Trophoblast cell (in vitro differentiated cells and primary cell): ENCODE data around the gene ATG3.

Source experiments
- DNase-seq, 2 donors: peaks; one replicate each; pipeline ENCODE4 v3.0.0-alpha.2; 2016
- H2AFZ ChIP-seq: 2 replicates; pipeline ENCODE4 v1.6.1; 2013; ENCODE audit warnings: low read length, moderate library complexity, mild to moderate bottlenecking; ENCODE audit not compliant: insufficient read depth, poor library complexity
- H2AK5ac ChIP-seq: 2 replicates; pipeline ENCODE4 v1.6.1; 2013; ENCODE audit warnings: mild to moderate bottlenecking, low read length
- H2BK120ac ChIP-seq: 2 replicates; pipeline ENCODE4 v1.6.1; 2013; ENCODE audit warnings: low read length, mild to moderate bottlenecking, moderate library complexity; ENCODE audit not compliant: insufficient read depth, poor library complexity
- H2BK12ac ChIP-seq: 2 replicates; pipeline ENCODE4 v1.6.1; 2013; ENCODE audit warnings: mild to moderate bottlenecking, low read length, moderate library complexity
- H2BK5ac ChIP-seq: 2 replicates; pipeline ENCODE4 v1.6.1; 2013; ENCODE audit warnings: low read length, low read depth, moderate library complexity, mild to moderate bottlenecking; ENCODE audit not compliant: poor library complexity
- H3K14ac ChIP-seq: 2 replicates; pipeline ENCODE4 v1.6.1; 2013; ENCODE audit warnings: mild to moderate bottlenecking, low read length
- H3K18ac ChIP-seq: 2 replicates; pipeline ENCODE4 v1.6.1; 2013; ENCODE audit warnings: mild to moderate bottlenecking, low read length
- H3K23ac ChIP-seq: 2 replicates; pipeline ENCODE4 v1.6.1; 2013; ENCODE audit warnings: low read length
- H3K27ac ChIP-seq: 2 replicates; pipeline ENCODE4 v1.5.1; 2013; ENCODE audit warnings: low read depth, mild to moderate bottlenecking, inconsistent platforms, low read length, moderate library complexity
- H3K27me3 ChIP-seq: 2 replicates; pipeline ENCODE4 v1.6.1; 2013; ENCODE audit warnings: inconsistent platforms, mild to moderate bottlenecking, low read length, moderate library complexity; ENCODE audit not compliant: insufficient read depth
- H3K36me3 ChIP-seq, 2 experiments: 1 replicate in 1 of 2; 2 replicates in 1 of 2; pipeline ENCODE4 v1.6.1; 2013; ENCODE audit warnings: low read length in 2 of 2, mild to moderate bottlenecking in 2 of 2, moderate library complexity in 1 of 2; ENCODE audit not compliant: insufficient read depth in 2 of 2, control insufficient read depth in 1 of 2
- H3K4ac ChIP-seq: 2 replicates; pipeline ENCODE4 v1.6.1; 2013; ENCODE audit warnings: low read depth, mild to moderate bottlenecking, low read length, moderate library complexity
- H3K4me1 ChIP-seq, 2 experiments: 1 replicate in 1 of 2; 2 replicates in 1 of 2; pipeline ENCODE4 v1.6.1; 2013; ENCODE audit warnings: low read length in 2 of 2, mild to moderate bottlenecking in 2 of 2, moderate library complexity in 1 of 2; ENCODE audit not compliant: insufficient read depth in 2 of 2, control insufficient read depth in 1 of 2
- H3K4me2 ChIP-seq: 2 replicates; pipeline ENCODE4 v1.6.1; 2013; ENCODE audit warnings: inconsistent platforms, mild to moderate bottlenecking, low read length, moderate library complexity
- H3K4me3 ChIP-seq: 2 replicates; pipeline ENCODE4 v1.5.1; 2013; ENCODE audit warnings: mild to moderate bottlenecking, low read depth, low read length, inconsistent platforms
- H3K79me1 ChIP-seq: one replicate; pipeline ENCODE4 v1.6.1; 2013; ENCODE audit warnings: low read length
- H3K79me2 ChIP-seq: 2 replicates; pipeline ENCODE4 v1.6.1; 2013; ENCODE audit warnings: low read length, mild to moderate bottlenecking; ENCODE audit not compliant: control insufficient read depth, insufficient read depth, poor library complexity
- H3K9ac ChIP-seq: 2 replicates; pipeline ENCODE4 v1.6.1; 2013; ENCODE audit warnings: mild to moderate bottlenecking, low read length
- H3K9me3 ChIP-seq: 2 replicates; pipeline ENCODE4 v1.6.1; 2013; ENCODE audit warnings: low read depth, mild to moderate bottlenecking, control low read depth, inconsistent platforms, low read length; ENCODE audit not compliant: insufficient read depth
- H4K12ac ChIP-seq: 2 replicates; pipeline ENCODE4 v1.6.1; 2013; ENCODE audit warnings: low read depth, mild to moderate bottlenecking, low read length, moderate library complexity
- H4K8ac ChIP-seq: 2 replicates; pipeline ENCODE4 v1.6.1; 2013; ENCODE audit warnings: low read depth, mild to moderate bottlenecking, low read length, moderate library complexity
- H4K91ac ChIP-seq: one replicate; pipeline ENCODE4 v1.6.1; 2013; ENCODE audit warnings: low read depth, mild to moderate bottlenecking, low read length, moderate library complexity
- WGBS: extraction: QIAGEN DNeasy Blood & Tissue Kit; methylation state at CpG from one replicate; pipeline ENCODE4 v1.1.7; 2013; ENCODE audit warnings: missing lambda C conversion rate; ENCODE audit not compliant: insufficient read length, insufficient coverage; ENCODE audit errors: extremely low coverage; 5-methylcytosine and 5-hydroxymethylcytosine counted together

Gene ATG3

GRCh38 chr3:112560307-112560706 lies 1.5 kb downstream of the ATG3 start:
- H2BK5ac ChIP-seq, result no peak overlapping the region
- H3K79me2 ChIP-seq, result peaks cover 7% of the 10 kb centered on the region
- no peak for DNase-seq
- no peaks in the 10 kb centered on the region for H3K27me3 ChIP-seq
- peaks cover 0 to 3% of the 10 kb centered on the region in 2 experiments for H3K36me3 ChIP-seq
- H4K8ac ChIP-seq, result no peak overlapping the region
- no peak overlapping the region for H3K4ac ChIP-seq
- no peak overlapping the region for H2BK12ac ChIP-seq
- no CpG with 5 or more reads among the region's 2 CpGs for WGBS
- H3K9me3 ChIP-seq, result no peaks in the 10 kb centered on the region
- H2AK5ac ChIP-seq, result no peak overlapping the region
- no peak overlapping the region for H3K4me2 ChIP-seq
- H4K12ac ChIP-seq, result no peak overlapping the region
- no peak overlapping the region for H3K18ac ChIP-seq
- H3K4me3 ChIP-seq, result no peak overlapping the region
- H3K14ac ChIP-seq, result no peak overlapping the region
- H3K23ac ChIP-seq, result no peak overlapping the region
- no peak overlapping the region for H2AFZ ChIP-seq
- peaks cover 11% of the 10 kb centered on the region for H3K79me1 ChIP-seq
- peaks cover 2 to 3% of the 10 kb centered on the region in 2 experiments for H3K4me1 ChIP-seq
- no peak overlapping the region for H4K91ac ChIP-seq
- no peak overlapping the region for H2BK120ac ChIP-seq
- no peak overlapping the region for H3K27ac ChIP-seq
- H3K9ac ChIP-seq, result no peak overlapping the region

DNA sequence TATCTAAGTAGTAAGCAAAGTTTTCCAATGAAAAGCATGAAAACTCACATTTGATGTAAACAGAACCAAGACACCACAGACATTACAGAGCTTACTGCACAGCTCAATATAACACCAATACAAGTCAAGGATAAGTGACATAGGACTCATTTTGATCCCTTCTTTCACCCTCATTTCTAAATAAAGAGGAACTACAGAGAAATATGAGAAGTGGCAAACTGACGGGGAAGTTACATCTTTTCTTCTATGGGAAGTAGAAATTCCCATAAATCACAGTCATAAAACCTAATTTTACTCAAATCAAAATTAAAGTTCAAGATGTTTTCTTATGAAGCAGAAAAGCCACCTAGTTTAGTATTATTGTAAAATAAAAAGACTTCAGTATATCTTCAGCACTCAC lies 3.8 kb downstream of the ATG3 start:
- Histone ChIP-seq H4K8ac (no peak overlapping the region), H4K91ac (no peak overlapping the region), H3K9ac (no peak overlapping the region), H2BK120ac (no peak overlapping the region), H3K14ac (no peak overlapping the region), H3K4me3 (no peak overlapping the region), H3K9me3 (no peaks in the 10 kb centered on the region), H2BK12ac (no peak overlapping the region), H3K4me1 (no peaks in the 10 kb centered on the region), H3K4me2 (no peak overlapping the region), H2BK5ac (no peak overlapping the region), H3K27me3 (no peaks in the 10 kb centered on the region), H3K18ac (no peak overlapping the region), H3K4ac (no peak overlapping the region), H4K12ac (no peak overlapping the region), H2AFZ (no peak overlapping the region), H3K23ac (no peak overlapping the region), H3K79me2 (peaks cover 7% of the 10 kb centered on the region), H3K79me1 (peaks cover 11% of the 10 kb centered on the region), H2AK5ac (no peak overlapping the region), H3K36me3 (peaks cover 0 to 3% of the 10 kb centered on the region in 2 experiments), H3K27ac (no peak overlapping the region)
- DNase-seq, result no peak
- no CpG with 5 or more reads among the region's 1 CpG for WGBS

GRCh38 chr3:112555535-112556170 lies 6.1 kb downstream of the ATG3 start:
- H3K9me3 ChIP-seq, result no peaks in the 10 kb centered on the region
- H4K91ac ChIP-seq, result no peak overlapping the region
- no peak overlapping the region for H3K18ac ChIP-seq
- no peaks in the 10 kb centered on the region for H3K4me1 ChIP-seq
- no peaks in the 10 kb centered on the region for H3K27me3 ChIP-seq
- no peak overlapping the region for H2BK120ac ChIP-seq
- no peak overlapping the region for H4K12ac ChIP-seq
- peaks cover 0 to 3% of the 10 kb centered on the region in 2 experiments for H3K36me3 ChIP-seq
- H2BK12ac ChIP-seq, result no peak overlapping the region
- H4K8ac ChIP-seq, result no peak overlapping the region
- no peak overlapping the region for H3K23ac ChIP-seq
- H3K27ac ChIP-seq, result no peak overlapping the region
- H3K4ac ChIP-seq, result no peak overlapping the region
- no peaks in the 10 kb centered on the region for H3K79me1 ChIP-seq
- no peak overlapping the region for H3K4me3 ChIP-seq
- no peak overlapping the region for H2BK5ac ChIP-seq
- no peaks in the 10 kb centered on the region for H3K79me2 ChIP-seq
- H3K14ac ChIP-seq, result no peak overlapping the region
- DNase-seq, result no peak
- no peak overlapping the region for H3K9ac ChIP-seq
- no CpG with 5 or more reads among the region's 1 CpG for WGBS
- H2AFZ ChIP-seq, result no peak overlapping the region
- H3K4me2 ChIP-seq, result no peak overlapping the region
- H2AK5ac ChIP-seq, result no peak overlapping the region

GRCh38 chr3:112550859-112551258 lies 10.9 kb downstream of the ATG3 start:
- no peak overlapping the region for H2AFZ ChIP-seq
- H3K4me3 ChIP-seq, result no peak overlapping the region
- H3K4me1 ChIP-seq, result no peaks in the 10 kb centered on the region
- H3K79me2 ChIP-seq, result no peaks in the 10 kb centered on the region
- H3K18ac ChIP-seq, result no peak overlapping the region
- no peak overlapping the region for H2AK5ac ChIP-seq
- peaks cover 0 to 5% of the 10 kb centered on the region in 2 experiments for H3K36me3 ChIP-seq
- H4K91ac ChIP-seq, result no peak overlapping the region
- no CpG with 5 or more reads among the region's 1 CpG for WGBS
- no peak overlapping the region for H3K27ac ChIP-seq
- no peak overlapping the region for H2BK5ac ChIP-seq
- no peak overlapping the region for H2BK12ac ChIP-seq
- no peak overlapping the region for H4K8ac ChIP-seq
- no peak for DNase-seq
- H3K9ac ChIP-seq, result no peak overlapping the region
- H4K12ac ChIP-seq, result no peak overlapping the region
- H3K79me1 ChIP-seq, result no peaks in the 10 kb centered on the region
- H3K4ac ChIP-seq, result no peak overlapping the region
- no peaks in the 10 kb centered on the region for H3K9me3 ChIP-seq
- H3K27me3 ChIP-seq, result no peaks in the 10 kb centered on the region
- no peak overlapping the region for H3K23ac ChIP-seq
- no peak overlapping the region for H2BK120ac ChIP-seq
- no peak overlapping the region for H3K14ac ChIP-seq
- no peak overlapping the region for H3K4me2 ChIP-seq
